ENCODE measurements around the gene DIS3L2.

The DIS3L2 gene

DNA sequence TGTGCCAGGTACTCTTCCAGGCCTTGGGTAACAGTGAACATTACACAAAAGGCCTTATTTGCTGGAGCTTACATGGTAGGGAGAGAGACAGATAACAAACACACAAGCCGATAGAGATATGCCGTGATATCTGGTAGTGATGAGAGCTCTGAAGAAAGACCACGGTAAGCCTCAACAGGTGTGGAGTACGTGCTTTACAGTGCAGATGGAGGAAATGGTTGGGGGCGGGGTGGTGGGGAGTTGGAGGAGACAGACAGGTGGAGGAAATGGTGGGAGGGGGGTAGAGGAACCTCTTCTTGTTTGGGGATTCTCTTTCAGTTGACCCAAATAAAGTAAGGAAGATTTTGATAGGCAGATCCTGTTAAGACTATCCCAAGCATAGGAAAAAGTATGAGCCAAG, 276.0 kb downstream of the DIS3L2 start:
- DNase-seq = no peak

GRCh38 chr2:232238108-232238507, 276.6 kb downstream of the DIS3L2 start:
- no peak for DNase-seq

- DNase-seq = no peak
Observed at GRCh38 chr2:232238596-232238995, 277.1 kb downstream of the DIS3L2 start.

DNA sequence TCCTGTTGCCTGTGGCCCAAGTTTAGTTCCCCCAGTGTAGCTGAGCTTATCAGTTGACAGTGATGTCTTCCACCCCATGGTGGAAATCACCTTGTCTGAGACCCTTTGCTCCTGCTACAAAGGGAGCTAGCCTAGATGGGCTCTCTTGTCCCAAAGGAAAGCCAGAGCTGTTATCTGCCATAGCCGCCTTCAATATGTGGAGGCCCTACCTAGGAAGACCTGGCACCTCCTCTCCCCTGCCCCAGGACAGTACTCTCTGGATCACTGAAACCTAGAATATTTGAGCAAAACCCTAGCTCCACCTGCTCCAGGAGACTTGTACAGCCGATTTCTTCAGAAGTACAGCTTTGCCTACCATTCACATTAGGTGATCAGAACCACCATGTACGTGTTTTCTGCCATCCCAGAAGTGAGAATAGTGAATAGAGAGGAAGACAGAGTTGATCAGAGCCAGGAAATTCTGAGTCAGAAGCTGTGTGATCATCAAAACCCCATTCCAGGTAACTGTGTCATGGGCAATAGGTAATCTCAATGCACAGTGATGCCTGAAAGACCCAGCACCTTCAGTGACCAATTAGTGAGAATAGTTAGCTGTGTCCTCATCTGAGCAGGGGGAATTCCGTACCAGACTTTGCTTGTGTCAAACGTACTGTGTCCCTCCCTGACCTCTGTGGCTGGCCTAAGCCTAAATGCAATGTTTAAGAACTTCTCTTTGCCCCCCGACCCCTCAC, 278.6 kb downstream of the DIS3L2 start:
- DNase-seq = no peak

DNA sequence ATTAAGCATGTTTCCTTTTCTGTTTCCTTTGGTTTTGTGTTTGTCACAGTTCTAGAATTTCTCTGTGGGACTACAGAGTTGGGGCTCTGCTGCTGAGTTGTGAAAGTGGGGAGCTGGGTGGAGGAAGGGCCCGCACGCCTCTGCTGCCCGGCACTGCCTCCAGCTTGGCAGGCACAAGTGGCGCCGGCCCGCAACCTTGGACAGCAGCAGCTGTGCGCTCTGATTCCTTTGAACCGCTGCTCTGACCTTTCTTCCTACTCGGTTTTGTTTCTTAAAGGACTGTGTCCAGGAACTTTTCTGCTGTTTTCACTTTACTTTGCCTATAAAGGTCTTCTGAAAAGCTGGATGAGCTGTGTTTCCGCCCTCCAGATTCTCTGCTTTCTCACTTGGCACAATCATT, 279.4 kb downstream of the DIS3L2 start:
- DNase-seq = no peak

DNA sequence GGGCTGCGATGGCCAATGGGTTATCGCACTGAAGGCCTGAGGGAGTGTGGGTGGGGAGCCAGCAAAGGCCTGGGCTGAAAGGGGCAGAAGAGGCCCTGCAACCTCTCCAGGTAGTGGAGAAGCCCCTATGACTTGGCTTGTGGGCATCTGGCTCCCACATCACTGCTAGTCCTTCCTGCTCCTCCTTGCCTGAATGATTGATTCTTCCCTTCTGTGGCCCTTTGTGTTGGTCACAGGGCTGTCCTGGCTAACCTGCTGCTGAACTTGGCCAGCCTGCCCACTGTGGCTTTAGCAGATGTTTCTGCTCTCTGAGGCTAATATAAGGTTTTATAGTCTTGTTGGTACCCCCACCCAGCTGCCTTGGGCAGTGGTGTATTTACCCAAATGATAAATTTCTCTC, 280.8 kb downstream of the DIS3L2 start:
- no peak for DNase-seq

- DNase-seq = no peak
Observed at GRCh38 chr2:232245111-232245510, 283.6 kb downstream of the DIS3L2 start.

- DNase-seq = no peak
Observed at GRCh38 chr2:232246245-232246644, 284.7 kb downstream of the DIS3L2 start.

DNA sequence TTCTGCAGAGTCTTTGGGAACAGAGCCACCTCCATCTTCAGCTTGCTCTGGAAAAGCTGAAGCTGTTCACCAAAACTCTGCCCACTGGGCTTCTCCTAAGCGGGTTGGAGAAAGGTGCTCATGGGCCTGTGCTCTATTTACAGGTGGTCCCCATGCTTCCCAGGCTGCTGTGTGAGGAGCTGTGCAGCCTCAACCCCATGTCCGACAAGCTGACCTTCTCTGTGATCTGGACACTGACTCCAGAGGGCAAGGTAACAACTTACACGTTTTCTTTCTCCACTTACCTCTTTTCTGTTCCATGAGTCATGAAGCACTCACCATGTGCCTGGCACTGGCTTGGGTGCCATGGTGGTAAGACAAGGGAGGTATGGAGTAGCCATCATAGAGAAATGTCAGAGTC, 287.6 kb downstream of the DIS3L2 start:
- no peak for DNase-seq

DNA sequence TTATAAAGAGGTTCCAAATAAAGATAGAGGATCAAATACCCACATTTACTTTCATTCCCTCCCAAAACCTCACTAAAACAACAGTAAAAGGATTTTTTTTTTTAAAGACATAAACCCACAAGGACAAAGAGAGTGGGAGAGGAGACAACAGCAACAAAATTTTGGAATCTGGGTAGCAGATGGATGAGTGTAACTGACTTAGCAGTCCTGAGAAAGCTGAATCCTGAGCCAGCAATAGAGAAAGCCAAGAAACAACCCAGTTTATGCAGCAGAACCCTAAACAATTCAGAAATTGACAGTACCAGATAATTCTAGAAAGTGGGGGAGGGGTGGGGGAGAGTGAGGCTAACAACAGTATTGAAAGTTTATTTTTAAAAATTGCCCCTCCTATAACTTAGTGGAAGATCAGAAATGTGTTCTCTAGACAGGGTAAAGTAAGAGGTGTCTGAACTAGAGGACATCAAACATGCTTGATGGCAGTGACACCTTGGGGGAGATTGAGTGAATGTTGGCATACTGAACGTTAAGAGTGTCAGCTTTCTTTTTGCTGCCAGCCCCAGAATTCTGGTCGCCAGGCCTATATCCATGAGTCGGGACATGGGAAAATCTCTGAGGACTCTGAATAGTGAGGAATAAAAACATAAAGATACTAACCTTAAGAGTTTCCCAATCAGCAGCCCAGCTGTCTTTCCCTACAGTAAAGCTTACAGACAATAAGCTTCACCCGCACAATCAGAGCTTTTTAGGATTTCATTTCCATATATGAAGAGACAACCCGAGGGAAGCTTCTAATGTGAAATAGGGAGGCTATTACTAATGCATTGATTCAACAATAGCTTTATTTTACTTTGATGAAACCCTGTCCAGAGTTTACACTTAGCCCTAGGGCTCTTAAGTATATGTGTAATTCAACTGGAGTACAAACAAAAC, 289.0 kb downstream of the DIS3L2 start:
- no peak for DNase-seq

DNA sequence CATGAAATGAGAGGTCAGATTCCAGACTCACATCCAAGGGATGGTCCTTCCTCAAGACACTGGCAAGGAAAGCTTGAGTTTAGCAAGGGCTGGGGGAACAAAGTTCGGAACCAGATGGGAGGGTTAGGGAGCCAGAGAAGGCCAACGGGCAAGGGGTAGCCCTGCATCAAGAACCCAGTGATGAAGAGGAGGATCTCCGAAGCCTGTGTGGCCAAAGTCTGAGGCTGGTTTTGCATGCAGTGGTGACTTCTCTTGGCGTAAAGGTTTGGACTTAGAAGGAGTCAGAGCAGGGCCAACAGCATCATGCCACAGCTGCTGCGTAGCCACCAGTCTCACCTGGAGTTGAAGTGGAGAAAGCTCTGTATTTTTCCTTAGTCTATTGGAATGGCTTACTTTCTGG, 293.5 kb downstream of the DIS3L2 start:
- no peak for DNase-seq

DNA sequence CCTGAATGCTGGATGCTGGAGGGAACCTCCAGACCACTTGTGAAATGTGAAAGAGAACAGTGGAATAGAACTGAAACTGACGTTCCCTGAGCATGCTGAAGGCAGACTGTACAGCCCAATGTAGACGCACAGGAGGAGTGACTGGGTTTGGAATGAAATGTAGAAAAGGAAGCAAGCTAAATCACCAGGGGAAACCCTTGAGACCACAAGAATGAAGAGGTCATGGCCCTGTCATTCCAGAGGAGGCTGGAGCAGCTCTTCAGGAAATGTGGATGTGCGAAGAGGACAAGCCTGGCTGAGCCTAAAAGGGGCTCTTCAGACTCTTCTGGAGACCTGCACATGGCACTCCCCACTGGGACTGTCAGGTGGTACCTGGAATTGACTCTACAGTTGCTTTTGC, 298.6 kb downstream of the DIS3L2 start:
- no peak for DNase-seq

- DNase-seq = no peak
Observed at GRCh38 chr2:232261776-232262175, 300.3 kb downstream of the DIS3L2 start.

DNA sequence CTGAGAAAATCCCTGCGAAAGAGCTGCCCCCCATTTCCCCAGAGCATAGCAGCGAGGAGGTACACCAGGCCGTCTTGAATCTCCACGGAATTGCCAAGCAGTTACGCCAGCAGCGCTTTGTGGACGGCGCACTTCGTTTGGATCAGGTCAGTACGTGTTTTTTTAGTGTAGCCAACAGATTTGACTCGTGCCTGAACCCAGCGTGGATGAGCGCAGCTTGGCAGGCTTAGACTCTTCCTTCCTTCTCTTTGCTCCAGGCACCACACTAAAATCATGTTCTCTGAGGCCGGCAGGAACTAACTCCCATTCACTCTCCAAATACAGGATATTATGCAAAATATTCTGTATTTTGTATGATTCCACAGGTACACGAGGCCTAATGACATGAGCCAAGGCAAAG, 301.8 kb downstream of the DIS3L2 start:
- DNase-seq = no peak

DNA sequence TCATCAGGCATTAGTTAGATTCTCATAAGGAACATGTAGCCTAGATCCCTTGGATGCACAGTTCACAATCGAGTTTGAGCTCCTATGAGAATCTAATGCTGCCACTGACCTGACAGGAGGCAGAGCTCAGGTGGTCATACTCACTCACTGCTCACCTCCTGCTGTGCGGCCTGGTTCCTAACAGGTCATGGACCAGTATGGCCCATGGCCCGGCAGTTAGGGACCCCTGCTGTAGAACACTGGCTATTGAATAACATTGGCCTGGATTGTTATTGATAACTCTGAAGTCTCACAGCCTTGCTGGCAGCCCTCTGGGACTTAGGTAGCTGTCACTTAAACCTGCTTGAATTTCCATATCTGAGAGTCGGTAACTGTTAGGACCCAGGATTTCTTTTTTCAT, 302.6 kb downstream of the DIS3L2 start:
- no peak for DNase-seq

- DNase-seq = no peak
Observed at GRCh38 chr2:232265329-232265728, 303.8 kb downstream of the DIS3L2 start.

DNA sequence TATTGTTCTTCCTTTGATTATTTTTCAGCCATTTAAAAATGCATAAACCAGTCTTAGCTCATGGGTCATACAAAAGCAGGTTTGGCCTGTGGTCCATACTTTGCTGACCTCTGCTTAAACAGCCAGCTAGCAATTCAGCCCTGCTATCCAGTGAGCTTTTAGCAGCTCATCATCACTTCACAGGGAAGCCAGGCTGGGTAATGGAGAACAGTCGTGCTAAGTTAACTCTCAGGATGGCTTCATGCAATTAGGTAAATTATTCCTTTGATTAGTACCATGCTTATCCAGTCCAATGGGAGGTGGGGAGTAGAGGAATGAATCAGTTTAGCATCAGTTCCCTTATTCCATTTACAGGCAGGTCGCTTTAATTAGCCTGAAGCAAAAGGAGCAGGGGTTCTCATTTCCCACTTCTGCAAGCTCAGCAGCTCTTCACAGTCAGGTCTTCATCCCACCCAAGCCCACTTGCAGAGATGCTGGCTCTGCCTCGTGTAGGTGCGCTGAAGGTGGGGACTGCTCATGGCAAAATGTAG, 307.2 kb downstream of the DIS3L2 start:
- DNase-seq = no peak

DNA sequence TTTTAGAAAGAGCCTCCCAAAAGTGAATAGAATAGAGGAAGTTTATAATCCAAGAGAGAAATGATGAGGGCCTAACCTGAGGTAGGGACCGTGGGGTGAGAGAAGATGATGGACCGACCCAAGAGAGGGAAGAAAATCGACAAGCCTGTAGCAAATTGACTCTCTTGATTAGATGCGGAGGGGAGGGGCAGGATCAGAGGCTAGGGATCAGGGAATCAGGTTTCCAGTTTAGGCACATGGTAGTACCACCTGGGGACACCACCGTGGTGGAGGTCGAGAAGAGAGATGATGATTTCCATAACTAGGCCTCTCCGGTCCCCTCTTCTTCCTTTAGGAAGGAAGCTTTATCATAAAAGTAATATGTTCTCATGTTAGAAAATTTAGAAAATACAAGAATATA, 308.4 kb downstream of the DIS3L2 start:
- no peak for DNase-seq

DNA sequence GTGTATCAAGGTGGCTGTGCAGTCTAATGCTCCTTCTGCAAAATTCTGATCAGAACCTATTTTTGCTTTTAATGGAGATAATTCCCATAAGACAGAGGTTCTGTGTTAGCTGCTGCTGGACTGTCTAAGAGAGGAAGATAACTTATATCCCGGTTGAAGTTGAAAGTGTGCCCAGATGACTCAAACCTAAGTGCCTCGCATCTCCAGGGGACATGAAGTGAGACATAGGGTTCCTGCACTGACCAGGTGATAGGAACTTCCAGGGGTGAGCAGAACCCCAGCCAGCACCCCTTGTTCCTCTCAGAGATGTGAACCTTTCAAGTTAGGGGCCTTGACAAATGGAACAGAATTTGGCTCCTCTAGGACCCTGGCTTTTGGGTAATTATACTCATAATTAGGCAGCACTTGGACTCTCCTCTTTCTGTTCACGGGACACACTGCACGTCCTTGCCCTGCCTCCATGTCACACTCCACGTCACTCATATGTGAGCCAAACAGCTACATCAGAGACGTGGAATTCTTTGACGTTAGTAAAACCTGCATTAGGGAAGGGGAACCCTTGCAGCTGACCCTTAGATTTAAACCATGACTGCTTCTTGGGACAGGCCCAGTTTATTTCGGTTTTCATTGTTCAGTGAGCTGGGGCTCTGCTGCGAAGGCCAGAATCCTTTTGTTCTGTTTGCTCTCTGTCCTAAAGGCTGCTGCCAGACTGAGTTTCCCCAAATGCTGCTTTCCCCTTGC, 312.6 kb downstream of the DIS3L2 start:
- DNase-seq = no peak

- no peak for DNase-seq
Observed at GRCh38 chr2:232275670-232276069, 314.2 kb downstream of the DIS3L2 start.

DNA sequence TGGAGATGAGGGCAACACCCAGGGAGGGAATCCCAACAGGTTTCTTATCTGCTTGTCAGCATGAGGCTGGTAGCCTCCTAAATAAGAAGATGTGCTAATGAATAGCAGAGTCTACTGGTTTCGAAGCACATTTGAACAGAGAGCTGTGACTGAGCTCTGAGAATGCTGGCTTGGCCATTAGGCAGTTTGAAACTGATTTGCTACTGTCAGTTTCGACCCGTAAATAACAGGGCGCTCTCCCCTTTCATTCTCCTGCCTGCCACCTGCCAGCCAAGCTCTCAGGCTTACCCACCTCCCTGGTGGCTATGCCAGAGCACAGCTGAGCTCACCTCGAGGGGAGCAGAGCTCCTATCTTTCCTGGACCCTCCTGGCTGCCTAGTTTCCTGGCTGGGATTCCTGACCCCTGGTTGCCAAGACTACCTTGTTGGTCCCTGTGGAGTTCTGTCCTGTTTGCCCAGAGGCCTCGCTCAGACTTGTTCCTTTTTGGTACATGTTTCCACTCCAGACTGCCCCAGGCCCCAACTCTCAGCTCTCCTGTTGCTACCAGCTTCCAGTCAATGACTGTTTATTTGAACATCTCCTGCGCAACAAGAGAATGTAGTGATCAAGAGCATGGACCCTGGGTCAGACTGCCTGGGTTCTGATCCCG, 314.7 kb downstream of the DIS3L2 start:
- no peak for DNase-seq

DNA sequence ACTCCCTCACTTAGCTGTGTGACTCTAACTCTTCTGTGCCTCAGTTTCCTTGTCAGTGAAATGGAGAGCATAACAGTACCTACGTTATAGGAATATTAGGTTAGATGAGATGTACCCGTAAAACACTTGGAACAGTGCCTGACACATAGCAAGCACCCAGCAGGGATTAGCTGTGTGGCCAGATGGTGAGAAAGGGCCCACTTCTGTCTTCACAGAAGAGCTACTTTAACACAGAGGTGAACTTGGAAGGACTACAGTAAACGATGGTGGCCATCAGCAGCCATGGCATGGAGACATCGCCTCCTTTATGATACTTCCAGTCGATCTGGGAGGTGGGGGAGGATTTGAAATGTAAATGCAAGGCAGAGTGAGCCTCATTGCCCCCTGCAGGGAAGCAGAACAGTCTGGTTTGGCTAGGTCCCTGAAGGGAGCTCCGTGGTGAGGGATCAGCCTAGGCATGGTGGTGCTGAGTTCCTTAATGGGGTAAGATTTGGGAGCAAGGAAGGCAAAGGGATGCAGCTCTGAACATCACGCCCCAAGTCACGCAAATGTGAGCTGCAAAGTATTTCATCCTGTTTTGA, 315.3 kb downstream of the DIS3L2 start:
- DNase-seq = no peak
